HUDEP-2 (cell line): Measurements from ENCODE around the gene HS6ST3.
"Not testable (repeated sequence)": the region's sequence is repeated elsewhere in the genome, so short reads cannot be mapped to it uniquely, and the experiment has no call there.

Experiments used
- DNase-seq, 76 experiments: peaks; one replicate each; lab custom pipeline; 2025; ENCODE audit not compliant: unreplicated experiment in 76 of 76; lab: John Stamatoyannopoulos, UW

HS6ST3 gene

GRCh38 chr13:96524398-96525020 lies 434.6 kb downstream of the HS6ST3 start:
- not testable (repeated sequence) for DNase-seq

- DNase-seq: no peak
These were observed 435.8 kb downstream of the HS6ST3 start for GRCh38 chr13:96525715-96526114.

- no peak for DNase-seq
These were observed 437.6 kb downstream of the HS6ST3 start for GRCh38 chr13:96527497-96527896.

GRCh38 chr13:96532804-96533203 lies 442.9 kb downstream of the HS6ST3 start:
- no peak for DNase-seq

- DNase-seq: no peak
These were observed 443.5 kb downstream of the HS6ST3 start for GRCh38 chr13:96533408-96533807.

- no peak for DNase-seq
These were observed 449.9 kb downstream of the HS6ST3 start for GRCh38 chr13:96539791-96540190.

GRCh38 chr13:96540670-96541069 lies 450.8 kb downstream of the HS6ST3 start:
- no peak for DNase-seq

GRCh38 chr13:96542986-96543385 lies 453.1 kb downstream of the HS6ST3 start:
- DNase-seq: no peak

- no peak for DNase-seq
These were observed 455.1 kb downstream of the HS6ST3 start for GRCh38 chr13:96544957-96545356.

- DNase-seq: no peak
These were observed 456.6 kb downstream of the HS6ST3 start for GRCh38 chr13:96546463-96546862.

- DNase-seq: no peak
These were observed 461.6 kb downstream of the HS6ST3 start for GRCh38 chr13:96551546-96551945.

- no peak for DNase-seq
These were observed 462.7 kb downstream of the HS6ST3 start for GRCh38 chr13:96552559-96552958.

GRCh38 chr13:96553796-96554195 lies 463.9 kb downstream of the HS6ST3 start:
- DNase-seq: no peak

GRCh38 chr13:96573563-96573962 lies 483.7 kb downstream of the HS6ST3 start:
- DNase-seq: no peak

- no peak for DNase-seq
These were observed 485.8 kb downstream of the HS6ST3 start for GRCh38 chr13:96575423-96576320.

- no peak for DNase-seq
These were observed 491.8 kb downstream of the HS6ST3 start for GRCh38 chr13:96581741-96582140.

GRCh38 chr13:96615252-96615651 lies 525.3 kb downstream of the HS6ST3 start:
- DNase-seq: no peak

- DNase-seq: no peak
These were observed 527.6 kb downstream of the HS6ST3 start for GRCh38 chr13:96617528-96617927.

- no peak for DNase-seq
These were observed 531.8 kb downstream of the HS6ST3 start for GRCh38 chr13:96621634-96622183.

GRCh38 chr13:96629331-96629730 lies 539.4 kb downstream of the HS6ST3 start:
- no peak for DNase-seq

- DNase-seq: no peak
These were observed 542.8 kb downstream of the HS6ST3 start for GRCh38 chr13:96632536-96633320.
